Gastroesophageal sphincter (tissue), 3 donors: ENCODE data around the gene GEMIN5.

Experiments
- CTCF ChIP-seq, 4 experiments: fragments of 200-600 bp in 2 of 4; fragments of 450-650 bp in 2 of 4; sonication (generic) in 1 of 4; IDR thresholded peaks; one replicate each; pipeline ENCODE4 v1.5.1; 2017 to 2019; ENCODE audit warnings: antibody characterized with exemption in 4 of 4, mild to moderate bottlenecking in 2 of 4, moderate library complexity in 2 of 4
- EP300 ChIP-seq: sonication (generic); formaldehyde crosslinking; IDR thresholded peaks from one replicate; pipeline ENCODE4 v1.6.1; 2017; ENCODE audit warnings: antibody characterized with exemption, mild to moderate bottlenecking
- POLR2A ChIP-seq, 2 donors: fragments of 450-650 bp; IDR thresholded peaks; one replicate each; pipeline ENCODE4 v1.6.1; 2017; ENCODE audit warnings: antibody characterized with exemption in 2 of 2, mild to moderate bottlenecking in 2 of 2, moderate library complexity in 1 of 2

GRCh38 chr5:154851351-154851750 is 86.7 kb downstream of the GEMIN5 start:
- TF ChIP-seq EP300 (no peak), POLR2A (IDR thresholded peaks at IDR 0.05) (no peak), CTCF (IDR thresholded peaks at IDR 0.05) (no peak)
